Stimulated activated CD8-positive, alpha-beta memory T cell treated with anti-CD3 and anti-CD28 coated beads, Interleukin-4, amount 100 ng/mL, for 4 hours (primary cell): ENCODE results near the gene LYPD8.

Source experiments
- DNase-seq, 2 donors: peaks; one replicate each; pipeline ENCODE4 v3.0.0-alpha.2; 2020; ENCODE audit warnings: low read depth in 2 of 2, low spot score in 1 of 2

The LYPD8 gene

DNA sequence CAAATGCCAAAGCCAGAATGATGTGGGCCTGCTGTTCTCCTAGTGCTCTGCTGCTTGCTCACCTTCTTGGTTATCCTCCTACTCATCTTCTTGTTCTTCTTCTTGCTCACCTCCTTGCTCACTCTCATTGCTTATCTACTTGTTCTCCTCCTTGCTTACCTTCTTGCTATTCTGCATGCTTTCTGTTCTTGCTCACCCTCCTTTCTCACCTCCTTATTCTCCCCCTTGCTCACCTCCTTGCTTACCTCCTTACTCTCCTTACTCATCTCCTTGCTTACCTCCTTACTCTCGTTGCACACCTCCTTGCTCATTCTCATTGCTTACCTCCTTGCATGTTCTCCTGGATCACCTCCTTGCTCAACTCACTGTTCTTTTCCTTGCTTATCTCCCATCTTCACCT, 52.8 kb downstream of the LYPD8 start, which contains the start of gene OR14I1:
Gene OR14I1, minus strand, starts transcription at position 53 of the 400 bp plus-strand sequence.
- DNase-seq = no peak

DNA sequence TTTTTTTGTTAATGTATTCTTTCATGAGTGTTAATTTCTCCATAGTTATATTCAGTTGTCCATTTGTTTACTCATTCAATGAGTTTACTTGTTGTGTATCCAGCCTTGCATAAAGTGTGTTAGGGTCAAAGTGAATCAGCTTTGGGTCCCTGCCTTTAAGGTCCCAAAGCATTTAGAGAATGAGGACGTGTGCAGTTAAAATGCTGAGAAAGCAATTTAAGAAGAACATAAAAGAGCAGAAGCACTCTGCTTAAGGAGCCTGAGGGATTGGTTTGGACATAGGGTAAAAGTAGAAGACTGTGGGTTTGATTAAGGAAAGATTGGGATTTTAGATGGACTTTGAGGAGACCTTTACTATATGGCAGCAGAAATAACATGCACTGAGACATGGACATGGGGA, 56.5 kb downstream of the LYPD8 start:
- DNase-seq = no peak

DNA sequence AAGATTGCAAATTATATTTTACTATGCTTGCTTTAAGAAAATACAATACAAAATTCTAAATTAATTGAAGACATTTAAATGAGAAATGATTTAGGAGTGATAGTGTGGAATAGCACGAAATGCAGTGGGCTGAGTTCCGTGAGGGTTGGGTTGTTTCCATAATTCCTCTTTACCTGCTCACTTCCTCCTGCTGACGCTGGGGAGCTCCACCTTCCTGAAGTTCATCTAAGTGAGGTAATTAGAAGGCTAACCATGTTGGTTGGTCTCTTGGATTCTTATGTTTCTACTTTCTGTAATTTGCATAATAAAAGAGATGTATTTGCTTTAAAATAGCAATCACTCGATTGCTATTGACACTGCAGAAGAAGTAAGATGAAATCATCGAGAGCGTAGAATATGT, 57.7 kb downstream of the LYPD8 start:
- DNase-seq = no peak

DNA sequence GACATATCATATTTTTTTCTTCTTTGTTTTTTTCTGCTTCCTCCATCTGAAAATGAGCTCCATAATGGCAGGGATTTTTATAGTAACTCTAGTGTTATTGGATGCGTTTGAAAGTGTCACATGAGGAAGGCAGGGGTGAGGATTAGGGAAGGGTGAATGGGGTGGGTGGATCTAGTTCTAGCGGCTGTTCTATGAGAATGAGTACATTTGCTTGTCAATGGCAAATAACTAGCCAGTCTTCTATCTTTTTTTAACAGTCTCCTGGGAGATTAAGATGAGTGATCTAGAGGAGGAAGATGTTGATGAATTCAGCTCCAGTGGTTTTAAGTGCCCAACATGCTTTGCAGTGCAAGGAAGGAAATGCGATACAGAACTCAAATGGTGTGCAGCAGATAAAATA, 58.8 kb downstream of the LYPD8 start:
- no peak for DNase-seq

- no peak for DNase-seq
Observed at GRCh38 chr1:248696261-248696660, 59.3 kb downstream of the LYPD8 start.

GRCh38 chr1:248695451-248696132, 60.0 kb downstream of the LYPD8 start:
- DNase-seq = no peak

- DNase-seq = no peak
Observed at GRCh38 chr1:248691567-248692155, 63.9 kb downstream of the LYPD8 start.
